ENCODE measurements around the gene NSD2.

DNA sequence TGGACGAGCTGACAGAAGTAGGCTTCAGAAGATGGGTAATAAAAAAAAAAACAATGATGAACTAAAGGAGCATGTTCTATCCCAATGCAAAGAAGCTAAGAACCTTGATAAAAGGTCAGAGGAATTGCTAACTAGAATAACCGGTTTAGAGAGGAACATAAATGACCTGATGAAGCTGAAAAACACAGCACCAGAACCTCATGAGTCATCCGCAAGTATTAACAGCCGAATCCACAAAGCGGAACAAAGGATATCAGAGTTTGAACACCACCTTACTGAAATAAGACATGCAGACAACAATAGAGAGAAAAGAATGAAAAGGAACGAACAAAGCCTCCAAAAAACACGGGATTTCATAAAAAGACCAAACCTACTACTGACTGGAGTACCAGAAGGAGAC, 127.1 kb downstream of the NSD2 start:
- no peak for TF ChIP-seq EZH2 (IDR thresholded peaks at IDR 0.05)
- no peak for TF ChIP-seq POLR2AphosphoS5 (IDR thresholded peaks at IDR 0.05; ENCODE audit: borderline replicate concordance, low read depth, low read length)
